ENCODE results near the gene MAST3.
"Not testable (repeated sequence)": the region's sequence is repeated elsewhere in the genome, so short reads cannot be mapped to it uniquely, and the experiment has no call there.

Gene MAST3

DNA sequence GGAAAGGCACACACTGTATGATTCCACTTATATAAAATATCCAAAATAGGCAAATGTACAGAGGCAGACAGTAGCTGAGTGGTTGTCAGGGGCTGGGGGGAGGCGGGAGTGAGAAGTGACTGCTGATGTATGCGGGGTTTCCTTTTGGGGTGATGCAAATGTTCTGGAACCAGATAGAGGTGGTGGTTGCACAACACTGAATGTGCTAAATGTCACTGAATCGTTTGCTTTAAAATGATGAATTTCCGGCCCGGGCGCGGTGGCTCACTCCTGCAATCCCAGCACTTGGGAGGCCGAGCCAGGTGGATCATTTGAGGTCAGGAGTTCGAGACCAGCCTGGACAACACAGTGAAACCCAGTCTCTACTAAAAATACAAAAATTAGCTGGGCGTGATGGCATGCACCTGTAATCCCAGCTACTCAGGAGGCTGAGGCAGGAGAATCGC, 8.5 kb upstream of the MAST3 start:
- FAIRE-seq = not testable (repeated sequence)

GRCh38 chr19:18089726-18090125, 7.9 kb upstream of the MAST3 start:
- no peak for FAIRE-seq

DNA sequence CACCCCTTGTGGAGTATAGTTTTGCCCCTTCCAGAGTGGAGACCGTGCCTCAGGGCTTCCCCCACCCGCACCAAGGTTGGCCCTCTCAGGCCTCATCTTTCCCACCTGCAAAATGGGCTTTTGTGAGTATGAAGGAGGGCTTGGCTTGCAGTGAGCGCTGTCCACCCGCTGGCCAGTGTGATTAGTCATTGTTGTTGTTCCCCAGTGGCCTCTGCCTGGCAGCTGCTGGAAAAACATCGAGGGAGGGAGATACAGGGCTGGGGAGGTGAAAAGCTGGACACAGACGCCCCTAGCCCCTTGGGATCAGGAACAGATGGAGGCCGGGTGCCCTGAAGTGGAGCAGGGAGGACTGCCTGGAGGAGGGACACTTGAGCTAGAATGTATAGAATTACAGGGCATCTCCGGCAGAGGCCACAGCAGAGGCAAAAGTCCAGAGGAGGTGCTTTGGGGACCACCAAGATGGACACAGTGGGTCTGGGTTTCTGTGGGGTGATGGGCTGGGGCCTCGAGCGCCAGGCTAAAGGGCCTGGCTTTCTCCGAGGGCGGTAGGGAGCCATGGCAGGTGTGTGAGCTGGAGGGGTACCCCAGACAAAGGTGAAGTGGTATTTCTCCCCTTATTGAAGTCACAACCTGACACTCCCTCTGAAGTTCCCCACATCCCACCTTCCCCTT, 6.9 kb upstream of the MAST3 start:
- no peak for FAIRE-seq

GRCh38 chr19:18091217-18091608, 6.4 kb upstream of the MAST3 start:
- no peak for FAIRE-seq

- no peak for FAIRE-seq
Observed at GRCh38 chr19:18093439-18094161, 4.0 kb upstream of the MAST3 start.

DNA sequence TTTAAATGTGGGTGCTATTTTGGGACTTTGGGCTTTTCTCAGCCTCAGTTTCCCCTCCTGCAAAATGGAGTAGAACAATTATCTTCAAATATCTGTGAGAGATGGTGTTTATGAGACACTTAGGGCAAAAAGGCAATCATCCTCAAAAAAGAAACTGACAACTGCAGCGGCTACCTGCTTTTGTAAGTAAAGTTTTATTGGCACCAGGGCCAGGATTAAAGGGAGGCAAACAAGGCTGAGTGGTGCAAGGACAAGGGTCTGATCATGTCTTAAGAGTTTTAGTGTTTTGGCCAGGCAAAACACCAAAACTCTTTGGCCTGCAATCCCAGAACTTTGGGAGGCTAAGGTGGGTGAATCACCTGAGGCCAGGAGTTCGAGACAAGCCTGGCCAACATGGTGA, 1.3 kb upstream of the MAST3 start:
- no peak for FAIRE-seq

GRCh38 chr19:18097993-18098890, 664 bp downstream of the MAST3 start:
- no peak for FAIRE-seq

DNA sequence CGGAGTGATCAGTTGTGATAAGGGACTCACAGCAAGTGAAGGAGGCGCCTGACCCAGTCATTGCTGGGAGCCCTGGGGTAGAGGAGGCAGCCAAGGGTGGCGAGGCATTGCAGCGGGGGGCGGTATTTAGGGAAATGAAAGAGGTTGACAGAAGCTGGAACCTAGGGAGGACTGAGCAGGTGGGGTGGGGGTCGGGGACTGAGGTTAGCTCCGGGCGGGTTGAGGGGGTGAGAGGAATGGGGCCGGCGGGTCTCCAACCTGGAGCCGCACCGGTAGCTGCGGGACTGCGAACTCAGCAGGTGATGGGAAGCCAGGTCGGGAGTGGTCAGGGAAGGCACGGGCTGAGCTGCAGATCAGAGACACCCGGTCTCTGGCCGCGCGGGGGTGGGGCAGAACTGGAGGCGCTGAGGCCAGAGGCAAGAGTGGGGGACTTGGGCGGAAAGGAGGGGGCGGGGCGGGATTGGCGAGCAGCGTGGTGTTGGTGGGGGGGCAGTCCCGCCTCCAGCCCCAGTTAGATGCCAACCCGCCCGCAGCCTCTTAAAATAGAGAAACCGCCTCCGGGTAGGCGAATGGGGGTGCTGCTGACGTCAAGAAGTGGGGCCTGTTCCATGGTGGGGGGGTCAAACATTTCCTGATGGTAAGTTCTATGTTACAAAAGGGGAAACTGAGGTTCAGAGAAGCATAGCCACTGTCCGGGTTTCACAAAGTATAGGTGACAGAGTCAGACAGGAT, 1.5 kb downstream of the MAST3 start:
- FAIRE-seq = no peak

GRCh38 chr19:18099623-18099995, 2.0 kb downstream of the MAST3 start:
- FAIRE-seq = no peak

- FAIRE-seq = no peak
Observed at GRCh38 chr19:18100710-18101109, 3.1 kb downstream of the MAST3 start.

- no peak for FAIRE-seq
Observed at GRCh38 chr19:18101268-18101667, 3.7 kb downstream of the MAST3 start.

DNA sequence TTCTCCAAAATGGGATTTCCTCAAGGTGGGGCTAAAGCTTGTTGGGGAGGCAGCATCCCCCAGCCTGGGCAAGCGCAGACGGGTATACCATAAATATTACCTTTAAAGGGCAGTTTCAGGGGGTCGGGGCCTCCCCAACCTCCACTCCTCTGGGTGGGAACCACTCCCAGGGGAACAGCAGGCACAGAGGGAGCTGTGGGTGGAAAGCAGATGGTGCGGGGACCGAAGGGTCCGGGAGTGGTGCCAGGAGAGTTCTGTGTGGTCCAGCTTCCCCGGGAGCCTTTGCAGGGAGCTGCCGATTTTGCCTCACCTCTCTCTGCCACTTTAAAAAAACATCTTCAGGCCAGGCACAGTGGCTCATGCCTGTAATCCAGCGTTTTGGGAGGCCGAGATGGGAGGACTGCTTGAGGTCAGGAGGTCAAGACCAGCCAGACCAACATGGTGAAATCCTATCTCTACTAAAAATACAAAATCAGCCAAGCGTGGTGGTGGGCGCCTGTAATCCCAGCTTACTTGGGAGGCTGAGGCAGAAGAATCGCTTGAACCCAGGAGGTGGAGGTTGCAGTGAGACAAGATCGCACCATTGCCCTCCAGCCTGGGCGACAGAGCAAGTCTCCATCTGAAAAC, 5.5 kb downstream of the MAST3 start:
- no peak for FAIRE-seq

- no peak for FAIRE-seq
Observed at GRCh38 chr19:18104793-18105131, 7.2 kb downstream of the MAST3 start.

DNA sequence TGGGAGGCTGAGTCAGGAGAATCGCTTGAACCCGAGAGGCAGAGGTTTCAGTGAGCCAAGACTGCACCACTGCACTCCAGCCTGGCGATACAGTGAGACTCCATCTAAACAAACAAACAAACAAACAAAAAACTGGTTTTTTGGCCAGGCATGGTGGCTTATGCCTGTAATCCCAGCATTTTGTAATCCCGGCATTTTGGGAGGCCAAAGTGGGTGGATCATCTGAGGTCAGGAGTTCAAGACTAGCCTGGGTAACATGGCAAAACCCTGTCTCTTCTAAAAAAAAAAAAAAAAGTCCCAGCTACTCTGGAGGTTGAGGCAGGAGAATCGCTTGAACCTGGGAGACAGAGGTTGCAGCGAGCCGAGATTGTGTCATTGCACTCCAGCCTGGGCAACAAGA, 7.7 kb downstream of the MAST3 start:
- not testable (repeated sequence) for FAIRE-seq

GRCh38 chr19:18107235-18107634, 9.7 kb downstream of the MAST3 start:
- no peak for FAIRE-seq

- FAIRE-seq = no peak
Observed at GRCh38 chr19:18108897-18109296, 11.3 kb downstream of the MAST3 start.

- no peak for FAIRE-seq
Observed at GRCh38 chr19:18109341-18109732, 11.8 kb downstream of the MAST3 start.

- no peak for FAIRE-seq
Observed at GRCh38 chr19:18109733-18110608, 12.4 kb downstream of the MAST3 start.

- FAIRE-seq = no peak
Observed at GRCh38 chr19:18110609-18111232, 13.1 kb downstream of the MAST3 start.

DNA sequence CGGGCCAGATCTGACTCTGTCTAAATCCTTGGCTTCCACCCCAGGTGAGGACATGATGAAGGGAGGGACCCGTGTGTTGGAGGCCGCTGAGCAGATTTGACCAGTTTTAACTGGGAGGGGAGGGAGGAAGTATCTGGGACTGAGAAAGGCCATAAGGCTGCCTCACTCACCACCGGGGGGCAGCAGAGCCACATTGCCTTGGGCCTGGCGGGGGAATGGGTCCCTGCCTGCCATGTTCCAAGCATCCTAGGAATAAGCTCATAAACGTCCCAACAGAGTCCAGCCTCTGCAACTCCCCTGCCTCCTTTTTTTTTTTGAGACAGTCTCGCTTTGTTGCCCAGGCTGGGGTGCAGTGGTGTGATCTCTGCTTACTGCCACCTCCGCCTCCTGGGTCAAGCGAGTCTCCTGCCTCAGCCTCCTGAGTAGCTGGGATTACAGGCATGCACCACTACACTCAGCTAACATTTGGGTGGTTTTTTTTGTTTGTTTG, 15.5 kb downstream of the MAST3 start:
- no peak for FAIRE-seq

DNA sequence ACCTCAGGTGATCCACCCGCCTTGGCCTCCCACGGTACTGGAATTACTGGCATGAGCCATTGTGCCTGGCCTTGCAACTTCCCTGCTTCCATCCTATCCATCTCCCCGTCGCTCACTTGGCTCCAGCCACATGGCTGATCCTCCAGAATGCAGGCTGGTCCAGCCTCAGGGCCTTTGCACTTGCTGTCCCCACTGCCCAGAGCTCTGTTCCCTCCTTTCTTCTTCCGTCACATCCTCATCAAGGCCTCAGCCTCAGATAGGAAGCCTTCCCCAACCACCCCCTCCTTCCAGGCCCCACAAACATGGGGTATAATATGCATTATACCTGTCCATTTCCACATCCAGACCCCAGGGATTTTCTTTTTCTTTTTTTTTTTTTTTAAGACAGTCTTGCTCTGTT, 16.2 kb downstream of the MAST3 start:
- FAIRE-seq = no peak

All from islet of Langerhans (tissue), 1 donor.